ENCODE data around the gene OSBPL6. TPM values are rescaled to one million over a fixed set of nuclear protein-coding genes. Genes with fewer than 3 reads are reported as not detected.

OSBPL6 gene
- total RNA-seq, 4 donors from 2014 or later: 1.5 to 4.0 (median 3.1) TPM

GRCh38 chr2:178191004-178191508 lies 3.3 kb upstream of the OSBPL6 start:
- WGBS, 2 donors (ENCODE audit: low coverage in 1 of 2): 46 to 49% methylated on average over 4 to 6 of the region's 6 CpGs
- ATAC-seq: no peak
- H3K9me3 ChIP-seq: no peaks in the 10 kb centered on the region
- no peaks in the 10 kb centered on the region for H3K36me3 ChIP-seq
- peaks cover 0 to 16% (median 2%) of the 10 kb centered on the region in 3 donors for H3K4me1 ChIP-seq
- no peaks in the 10 kb centered on the region for H3K27me3 ChIP-seq
- H3K27ac ChIP-seq: no peak overlapping the region
- TF ChIP-seq EP300 (IDR thresholded peaks at IDR 0.05) (no peak), POLR2AphosphoS5 (IDR thresholded peaks at IDR 0.05) (no peak), CTCF (IDR thresholded peaks at IDR 0.05) (no peak), POLR2A (IDR thresholded peaks at IDR 0.05) (no peak)
- no peak overlapping the region for H3K4me3 ChIP-seq

DNA sequence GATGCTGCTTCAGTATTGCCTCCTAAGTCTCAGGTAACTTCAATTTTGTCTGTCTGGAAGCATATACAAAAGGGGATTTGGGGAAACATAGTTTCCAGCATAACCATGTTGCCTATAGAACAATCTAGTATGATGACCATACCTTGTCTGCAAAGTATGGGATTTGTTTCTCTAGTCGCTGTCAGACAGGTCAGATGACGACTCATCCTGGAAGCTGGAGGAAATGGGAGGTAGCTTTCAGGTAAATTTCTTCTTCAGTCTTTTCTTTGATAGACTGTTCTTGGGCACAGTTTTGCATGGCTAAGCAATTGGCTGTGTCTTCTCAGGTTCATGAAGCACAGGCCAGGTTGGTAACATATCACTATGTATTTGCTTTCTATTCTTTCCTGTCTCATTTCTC lies 2.8 kb upstream of the OSBPL6 start:
- TF ChIP-seq EP300 (IDR thresholded peaks at IDR 0.05) (no peak), POLR2A (IDR thresholded peaks at IDR 0.05) (no peak), POLR2AphosphoS5 (IDR thresholded peaks at IDR 0.05) (no peak), CTCF (IDR thresholded peaks at IDR 0.05) (no peak)
- no peak overlapping the region for H3K27ac ChIP-seq
- WGBS, 2 donors (ENCODE audit: low coverage in 1 of 2): 92% methylated on average over 2 of the region's 2 CpGs; no CpG with 5 or more reads in 1 of the 2 donors
- no peak overlapping the region for H3K4me3 ChIP-seq
- H3K9me3 ChIP-seq: no peaks in the 10 kb centered on the region
- no peak for ATAC-seq
- H3K27me3 ChIP-seq: no peaks in the 10 kb centered on the region
- H3K36me3 ChIP-seq: no peaks in the 10 kb centered on the region
- peaks cover 0 to 16% (median 2%) of the 10 kb centered on the region in 3 donors for H3K4me1 ChIP-seq

DNA sequence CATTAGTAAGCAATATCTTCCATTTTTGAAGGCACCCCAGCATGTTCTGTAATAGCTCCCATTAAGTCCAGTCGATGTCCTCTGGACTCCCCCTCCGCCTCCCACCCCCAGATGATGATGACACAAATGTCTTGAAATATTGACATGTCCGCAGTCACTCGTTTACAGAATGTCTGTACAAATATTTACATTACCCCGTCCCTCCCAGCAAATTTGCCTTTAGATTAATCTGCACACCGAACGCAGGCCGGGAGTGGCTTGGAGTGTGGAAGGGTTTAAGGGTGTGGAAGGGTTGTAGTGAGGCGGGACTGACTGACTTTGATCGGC lies 853 bp upstream of the OSBPL6 start:
- Histone ChIP-seq H3K36me3 (no peaks in the 10 kb centered on the region), H3K27ac (peak overlapping the region; percentile 91 to 96 (median 93)), H3K27me3 (no peaks in the 10 kb centered on the region), H3K9me3 (no peaks in the 10 kb centered on the region), H3K4me1 (peaks cover 0 to 16% (median 2%) of the 10 kb centered on the region in 3 donors), H3K4me3 (peak overlapping the region; percentile 71 to 93)
- TF ChIP-seq POLR2A (IDR thresholded peaks at IDR 0.05) (no peak), CTCF (IDR thresholded peaks at IDR 0.05) (no peak), EP300 (IDR thresholded peaks at IDR 0.05) (no peak), POLR2AphosphoS5 (IDR thresholded peaks at IDR 0.05) (no peak)
- 3 to 13% methylated on average over 8 of the region's 10 CpGs for WGBS, 2 donors (ENCODE audit: low coverage in 1 of 2)
- no peak for ATAC-seq

DNA sequence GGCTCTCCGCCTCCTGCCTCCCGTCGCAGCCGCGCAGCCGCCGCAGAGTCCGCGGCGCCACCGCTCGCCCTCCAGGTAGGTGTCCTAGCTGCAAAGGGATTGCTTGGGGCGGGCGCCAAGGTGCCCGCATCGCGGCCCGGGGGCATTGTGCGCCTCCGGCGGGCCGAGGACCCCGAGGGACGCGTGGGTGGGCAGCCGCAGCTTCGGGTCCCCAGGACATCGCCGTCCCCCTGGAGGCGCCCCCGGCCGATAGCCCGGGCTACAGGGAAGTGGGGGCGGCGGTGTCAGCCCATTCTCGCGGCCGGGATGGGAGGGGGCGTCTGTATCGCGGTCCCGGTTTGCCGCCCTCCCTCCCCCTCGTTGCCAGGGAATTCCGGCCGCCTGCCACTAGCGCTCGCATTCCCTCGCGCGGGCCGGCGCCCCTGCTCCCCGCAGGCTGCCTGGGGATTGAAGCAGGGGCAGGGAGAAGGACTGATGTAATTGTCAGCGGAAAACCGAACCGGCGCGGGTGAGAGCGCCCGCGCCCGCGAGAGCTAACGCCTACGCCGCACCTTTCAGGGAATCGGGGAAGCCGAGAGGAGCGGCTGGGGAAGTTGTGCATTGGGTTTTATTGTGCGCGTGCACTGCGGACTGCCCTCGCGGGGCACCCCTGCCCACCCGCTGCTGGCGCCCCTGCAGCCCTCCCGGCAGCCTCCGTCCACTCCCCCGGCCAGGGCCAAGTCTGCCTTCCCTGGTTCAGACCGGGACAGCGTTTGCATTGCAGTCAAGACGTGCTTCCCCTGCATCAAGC lies 483 bp downstream of the OSBPL6 start:
- WGBS, 2 donors (ENCODE audit: low coverage in 1 of 2): 0% methylated on average over 6 of the region's 83 CpGs; no CpG with 5 or more reads in 1 of the 2 donors
- H3K9me3 ChIP-seq: no peaks in the 10 kb centered on the region
- H3K27me3 ChIP-seq: no peaks in the 10 kb centered on the region
- peak; percentile 8 for ATAC-seq
- peak in 2 of 4 experiments; percentile 3 for TF ChIP-seq CTCF (IDR thresholded peaks at IDR 0.05)
- no peak for TF ChIP-seq POLR2AphosphoS5 (IDR thresholded peaks at IDR 0.05)
- no peak for TF ChIP-seq POLR2A (IDR thresholded peaks at IDR 0.05)
- no peaks in the 10 kb centered on the region for H3K36me3 ChIP-seq
- peak overlapping the region; percentile 71 to 93 for H3K4me3 ChIP-seq
- peaks cover 0 to 16% (median 2%) of the 10 kb centered on the region in 3 donors for H3K4me1 ChIP-seq
- H3K27ac ChIP-seq: peak overlapping the region; percentile 91 to 96 (median 93)

All from gastroesophageal sphincter (tissue), 4 donors.